K562 (cell line): Measurements from ENCODE around the gene RLIM. TPM values are rescaled to one million over a fixed set of nuclear protein-coding genes. Genes with fewer than 3 reads are reported as not detected.

ENCODE experiments used
- ATAC-seq: fragments of 200-7000 bp; cut with Tn5 transposase; 3 replicates; pipeline ENCODE4 v1.9.1; 2020; ENCODE audit warnings: moderate library complexity
- BruUV-seq: library from RNA; stranded (reverse); fragments of 400-500 nt; replicated peaks from 2 replicates; lab custom pipeline; 2021; lab: Mats Ljungman, UMichigan
- CTCF ChIA-PET: fragments of 300-600 bp; formaldehyde crosslinking; extraction: SDS; loops from one replicate; lab custom pipeline; 2021; ENCODE audit warnings: low intra/inter-chr PET ratio; lab: Yijun Ruan, JAX
- POLR2A ChIA-PET: fragments of 300-600, 350-650 bp; sonication (Branson Sonifier 250); formaldehyde crosslinking; extraction: SDS; loops from one replicate; lab custom pipeline; 2021; ENCODE audit warnings: antibody characterized with exemption, inconsistent platforms; lab: Yijun Ruan, JAX
- DNase-seq, 4 experiments: peaks; one replicate each; pipeline versions ENCODE4 v3.0.0 to v3.0.0-alpha.2; 2011 to 2018; ENCODE audit warnings: low spot score in 3 of 4, mixed read lengths in 3 of 4; ENCODE audit errors: extremely low read depth in 1 of 4
- FAIRE-seq: peaks from 2 replicates; lab custom pipeline; 2011; peaks lifted over from hg19 to GRCh38; lab: Jason Lieb, UNC
- H2AFZ ChIP-seq: 2 replicates; pipeline ENCODE4 v1.6.0; 2011; ENCODE audit warnings: low read depth, low read length, control low read depth, inconsistent platforms
- H3K27ac ChIP-seq: fragments of 200-600 bp; 3 replicates; pipeline ENCODE4 v1.8.0; 2011; ENCODE audit warnings: low read depth, mild to moderate bottlenecking, control low read depth, inconsistent platforms, low read length, moderate library complexity, mixed read lengths; ENCODE audit errors: extremely low read depth
- H3K27me3 ChIP-seq, 2 experiments: fragments of 300-600 bp in 1 of 2; 2 replicates in 1 of 2; 3 replicates in 1 of 2; pipeline versions ENCODE4 v1.6.0 to v1.8.0; 2011; ENCODE audit warnings: inconsistent platforms in 2 of 2, low read length in 2 of 2, mild to moderate bottlenecking in 1 of 2, mixed read lengths in 1 of 2, moderate library complexity in 1 of 2; ENCODE audit not compliant: control insufficient read depth in 2 of 2, insufficient read depth in 2 of 2
- H3K36me3 ChIP-seq: fragments of 300-600 bp; 3 replicates; pipeline ENCODE4 v1.8.0; 2011; ENCODE audit warnings: mild to moderate bottlenecking, low read length, inconsistent platforms; ENCODE audit not compliant: control insufficient read depth, insufficient read depth
- H3K4me1 ChIP-seq, 2 experiments: fragments of 200-600 bp in 1 of 2; replicated peaks in 1 of 2; 2 replicates in 1 of 2; 3 replicates in 1 of 2; pipeline versions ENCODE4 v1.5.1 to v1.8.0; 2011; ENCODE audit warnings: inconsistent platforms in 2 of 2, low read length in 2 of 2, mild to moderate bottlenecking in 1 of 2, mixed read lengths in 1 of 2, moderate library complexity in 1 of 2; ENCODE audit not compliant: control insufficient read depth in 2 of 2, insufficient read depth in 2 of 2
- H3K4me2 ChIP-seq: 2 replicates; pipeline ENCODE4 v1.6.1; 2011; ENCODE audit warnings: low read length, control low read depth, inconsistent platforms, mixed read lengths; ENCODE audit not compliant: insufficient read depth
- H3K4me3 ChIP-seq: fragments of 200-600 bp; sonication (generic), shearing (Covaris generic); 2 replicates; pipeline ENCODE4 v1.5.1; 2016; ENCODE audit warnings: control low read depth, inconsistent platforms
- H3K79me2 ChIP-seq: fragments of 200-600 bp; 3 replicates; pipeline ENCODE4 v1.8.0; 2011; ENCODE audit warnings: low read length, inconsistent platforms; ENCODE audit not compliant: control insufficient read depth, insufficient read depth
- H3K9ac ChIP-seq, 2 experiments: 2 replicates each; pipeline versions ENCODE4 v1.6.0 to v1.6.1; 2011; ENCODE audit warnings: low read depth in 2 of 2, low read length in 2 of 2, control low read depth in 1 of 2, inconsistent platforms in 1 of 2, mild to moderate bottlenecking in 1 of 2, mixed read lengths in 1 of 2; ENCODE audit not compliant: insufficient read depth in 1 of 2
- H3K9me1 ChIP-seq: one replicate; pipeline ENCODE4 v1.6.0; 2011; ENCODE audit warnings: inconsistent platforms, mild to moderate bottlenecking, low read length, moderate library complexity; ENCODE audit not compliant: control insufficient read depth, insufficient read depth
- H3K9me3 ChIP-seq: replicated peaks from 2 replicates; pipeline ENCODE4 v1.5.1; 2011; ENCODE audit warnings: low read depth, low read length, inconsistent platforms; ENCODE audit not compliant: control insufficient read depth, insufficient read depth
- H4K20me1 ChIP-seq: replicated peaks from 2 replicates; pipeline ENCODE4 v1.6.1; 2011; ENCODE audit warnings: low read length, inconsistent platforms, mixed read lengths; ENCODE audit not compliant: control insufficient read depth, insufficient read depth
- EHMT2 ChIP-seq: fragments of 450-650 bp; IDR thresholded peaks from 2 replicates; pipeline ENCODE4 v1.6.1; 2018; ENCODE audit warnings: antibody characterized with exemption
- ETS1 ChIP-seq: conservative IDR thresholded peaks from 2 replicates; pipeline ENCODE4 v1.6.1; 2011; ENCODE audit warnings: low read depth, mild to moderate bottlenecking, low read length; ENCODE audit not compliant: control insufficient read depth
- MTA1 ChIP-seq: fragments of 450-650 bp; IDR thresholded peaks from 2 replicates; pipeline ENCODE4 v1.6.1; 2017; ENCODE audit warnings: borderline replicate concordance
- MXI1 ChIP-seq: IDR thresholded peaks from 2 replicates; pipeline ENCODE4 v1.6.1; 2011; ENCODE audit warnings: low read depth, mild to moderate bottlenecking, improper control_type of control experiment, low read length
- POLR2AphosphoS2 ChIP-seq: IDR thresholded peaks from 2 replicates; pipeline ENCODE4 v1.6.1; 2012; ENCODE audit warnings: low read length, improper control_type of control experiment
- RB1 ChIP-seq: fragments of 450-650 bp; IDR thresholded peaks from 2 replicates; pipeline ENCODE4 v1.6.1; 2017; ENCODE audit warnings: low read depth, mild to moderate bottlenecking
- SIN3A ChIP-seq, 2 experiments: fragments of 150-350 bp in 1 of 2; IDR thresholded peaks; 2 replicates each; pipeline ENCODE4 v1.6.1; 2011 to 2016; ENCODE audit warnings: borderline replicate concordance in 2 of 2, low read depth in 2 of 2, low read length in 2 of 2, mild to moderate bottlenecking in 2 of 2, moderate library complexity in 2 of 2; ENCODE audit not compliant: control insufficient read depth in 1 of 2
- SP1 ChIP-seq: sonication (generic); formaldehyde crosslinking; IDR thresholded peaks from 2 replicates; pipeline ENCODE4 v1.8.1; 2022; ENCODE audit warnings: mild to moderate bottlenecking, missing genetic modification reagents
- THRAP3 ChIP-seq: fragments of 450-650 bp; IDR thresholded peaks from 2 replicates; pipeline ENCODE4 v1.6.1; 2016; ENCODE audit warnings: mild to moderate bottlenecking, inconsistent platforms, borderline replicate concordance
- ZBTB9 ChIP-seq: fragments of 450-650 bp; formaldehyde crosslinking; IDR thresholded peaks from 2 replicates; pipeline ENCODE4 v1.4.0; 2020; ENCODE audit warnings: mild to moderate bottlenecking, moderate library complexity
- ZFP1 ChIP-seq: fragments of 450-650 bp; formaldehyde crosslinking; IDR thresholded peaks from 2 replicates; pipeline ENCODE4 v1.4.0; 2020; ENCODE audit warnings: mild to moderate bottlenecking, mixed read lengths
- WGBS: fragments of 100-300 bp; shearing (Covaris generic); methylation state at CpG from one replicate; pipeline ENCODE4 v1.1.6; 2016; ENCODE audit warnings: low coverage, mixed read lengths; ENCODE audit not compliant: insufficient coverage; ENCODE audit errors: missing lambda C conversion rate; 5-methylcytosine and 5-hydroxymethylcytosine counted together
- in situ Hi-C: fragments of 300-500 bp; cut with MboI; formaldehyde crosslinking; loops from 4 replicates; pipeline ENCODE4 v1.15.0; 2018; ENCODE audit warnings: inconsistent platforms, mixed read lengths
- intact Hi-C: fragments of 100-400 bp; cut with micrococcal nuclease; formaldehyde crosslinking; loops from 2 replicates; pipeline ENCODE4 v1.14.2; 2022
- polyA plus RNA-seq, 8 experiments: library from polyadenylated mRNA; depleted of rRNA in 4 of 8; stranded (reverse) in 5 of 8; unstranded in 3 of 8; fragments of >200 nt; fragmentation: Nextera tagmentation in 2 of 8; fragmentation: Illumina TruSeq in 1 of 8; extraction: Ambion mirVana in 2 of 8; extraction: Trizol in 1 of 8; gene quantifications; 2 replicates each; pipeline versions ENCODE4 v1.2.1 to v1.2.3, GENCODE V29; 2011 to 2014; ENCODE audit warnings: inconsistent platforms in 1 of 8, missing spikeins in 1 of 8
- total RNA-seq, 7 experiments: library from RNA; depleted of rRNA in 6 of 7; stranded (reverse); fragments of >200 nt in 6 of 7; fragmentation: Illumina TruSeq in 2 of 7; extraction: Trizol in 2 of 7; gene quantifications; 2 replicates each; pipeline versions ENCODE4 v1.2.1 to v1.2.3, GENCODE V29; 2011 to 2021; ENCODE audit warnings: low replicate concordance in 1 of 7
- TF ChIP-seq, protein P1 (sequence below): sonication (generic); formaldehyde crosslinking; IDR thresholded peaks from 2 replicates; pipeline ENCODE4 v1.8.1; 2022; ENCODE audit warnings: missing genetic modification reagents
- TF ChIP-seq, protein P2 (sequence below), 2 experiments: fragments of 250-450 bp in 1 of 2; fragments of 450-650 bp in 1 of 2; sonication (Bioruptor Pico) in 1 of 2; IDR thresholded peaks; 2 replicates each; pipeline versions ENCODE4 v1.6.1 to v1.8.0; 2016 to 2021; ENCODE audit warnings: mild to moderate bottlenecking in 2 of 2, moderate library complexity in 2 of 2, missing compliant biosample characterization in 1 of 2, missing genetic modification characterization in 1 of 2
- TF ChIP-seq, protein P3 (sequence below): sonication (generic); formaldehyde crosslinking; IDR thresholded peaks from 2 replicates; pipeline ENCODE4 v1.8.1; 2023; ENCODE audit warnings: missing genetic modification reagents, mild to moderate bottlenecking, borderline replicate concordance

The RLIM gene
- total and polyA plus RNA-seq, 9 of the 15 experiments (the other 6 are each of a cell fraction or from before 2014, with no cell fraction given) = 4.2 to 31.4 (median 14.9) TPM

GRCh38 chrX:74578137-74578536, 36.3 kb downstream of the RLIM start:
- POLR2A ChIA-PET = no interaction called here
- DNase-seq (no peak), FAIRE-seq (no peak), ATAC-seq (no peak)
- no peaks in the 10 kb centered on the region for H3K27me3 ChIP-seq
- in situ Hi-C loops (no loop called here), intact Hi-C loops (no loop called here)
- no peak overlapping the region for H3K27ac ChIP-seq
- no peaks in the 10 kb centered on the region for H4K20me1 ChIP-seq
- no peak overlapping the region for H3K4me3 ChIP-seq
- H3K36me3 ChIP-seq = no peaks in the 10 kb centered on the region
- no TSS peak for BruUV-seq
- H3K4me2 ChIP-seq = no peak overlapping the region
- H3K79me2 ChIP-seq = no peaks in the 10 kb centered on the region
- H3K9ac ChIP-seq = no peak overlapping the region
- no peaks in the 10 kb centered on the region for H3K9me1 ChIP-seq
- CTCF ChIA-PET = no interaction called here
- H2AFZ ChIP-seq = no peak overlapping the region
- WGBS = 71% methylated on average over 3 of the region's 3 CpGs
- no peaks in the 10 kb centered on the region for H3K9me3 ChIP-seq
- no peaks in the 10 kb centered on the region for H3K4me1 ChIP-seq
- TF ChIP-seq ZFP1 (CRISPR knock-in tag) = no peak
- TF ChIP-seq MTA1 = no peak
- no peak for TF ChIP-seq SIN3A (IDR thresholded peaks at IDR 0.05; ENCODE audit: borderline replicate concordance in 2 of 2, control insufficient read depth in 1 of 2, low read depth in 2 of 2, low read length in 2 of 2)
- TF ChIP-seq ZBTB9 (CRISPR knock-in tag) = no peak
- TF ChIP-seq MXI1 = no peak
- no peak for TF ChIP-seq POLR2AphosphoS2
- TF ChIP-seq THRAP3 = no peak
- no peak for TF ChIP-seq SP1
- TF ChIP-seq, protein P1, sequence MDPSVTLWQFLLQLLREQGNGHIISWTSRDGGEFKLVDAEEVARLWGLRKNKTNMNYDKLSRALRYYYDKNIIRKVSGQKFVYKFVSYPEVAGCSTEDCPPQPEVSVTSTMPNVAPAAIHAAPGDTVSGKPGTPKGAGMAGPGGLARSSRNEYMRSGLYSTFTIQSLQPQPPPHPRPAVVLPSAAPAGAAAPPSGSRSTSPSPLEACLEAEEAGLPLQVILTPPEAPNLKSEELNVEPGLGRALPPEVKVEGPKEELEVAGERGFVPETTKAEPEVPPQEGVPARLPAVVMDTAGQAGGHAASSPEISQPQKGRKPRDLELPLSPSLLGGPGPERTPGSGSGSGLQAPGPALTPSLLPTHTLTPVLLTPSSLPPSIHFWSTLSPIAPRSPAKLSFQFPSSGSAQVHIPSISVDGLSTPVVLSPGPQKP (CRISPR knock-in tag) = no peak
- TF ChIP-seq, protein P2, sequence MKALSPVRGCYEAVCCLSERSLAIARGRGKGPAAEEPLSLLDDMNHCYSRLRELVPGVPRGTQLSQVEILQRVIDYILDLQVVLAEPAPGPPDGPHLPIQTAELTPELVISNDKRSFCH (CRISPR knock-in tag; IDR thresholded peaks at IDR 0.05) = no peak
- TF ChIP-seq, protein P2 (tag; IDR thresholded peaks at IDR 0.05) = no peak
- TF ChIP-seq RB1 = no peak
- TF ChIP-seq, protein P3, sequence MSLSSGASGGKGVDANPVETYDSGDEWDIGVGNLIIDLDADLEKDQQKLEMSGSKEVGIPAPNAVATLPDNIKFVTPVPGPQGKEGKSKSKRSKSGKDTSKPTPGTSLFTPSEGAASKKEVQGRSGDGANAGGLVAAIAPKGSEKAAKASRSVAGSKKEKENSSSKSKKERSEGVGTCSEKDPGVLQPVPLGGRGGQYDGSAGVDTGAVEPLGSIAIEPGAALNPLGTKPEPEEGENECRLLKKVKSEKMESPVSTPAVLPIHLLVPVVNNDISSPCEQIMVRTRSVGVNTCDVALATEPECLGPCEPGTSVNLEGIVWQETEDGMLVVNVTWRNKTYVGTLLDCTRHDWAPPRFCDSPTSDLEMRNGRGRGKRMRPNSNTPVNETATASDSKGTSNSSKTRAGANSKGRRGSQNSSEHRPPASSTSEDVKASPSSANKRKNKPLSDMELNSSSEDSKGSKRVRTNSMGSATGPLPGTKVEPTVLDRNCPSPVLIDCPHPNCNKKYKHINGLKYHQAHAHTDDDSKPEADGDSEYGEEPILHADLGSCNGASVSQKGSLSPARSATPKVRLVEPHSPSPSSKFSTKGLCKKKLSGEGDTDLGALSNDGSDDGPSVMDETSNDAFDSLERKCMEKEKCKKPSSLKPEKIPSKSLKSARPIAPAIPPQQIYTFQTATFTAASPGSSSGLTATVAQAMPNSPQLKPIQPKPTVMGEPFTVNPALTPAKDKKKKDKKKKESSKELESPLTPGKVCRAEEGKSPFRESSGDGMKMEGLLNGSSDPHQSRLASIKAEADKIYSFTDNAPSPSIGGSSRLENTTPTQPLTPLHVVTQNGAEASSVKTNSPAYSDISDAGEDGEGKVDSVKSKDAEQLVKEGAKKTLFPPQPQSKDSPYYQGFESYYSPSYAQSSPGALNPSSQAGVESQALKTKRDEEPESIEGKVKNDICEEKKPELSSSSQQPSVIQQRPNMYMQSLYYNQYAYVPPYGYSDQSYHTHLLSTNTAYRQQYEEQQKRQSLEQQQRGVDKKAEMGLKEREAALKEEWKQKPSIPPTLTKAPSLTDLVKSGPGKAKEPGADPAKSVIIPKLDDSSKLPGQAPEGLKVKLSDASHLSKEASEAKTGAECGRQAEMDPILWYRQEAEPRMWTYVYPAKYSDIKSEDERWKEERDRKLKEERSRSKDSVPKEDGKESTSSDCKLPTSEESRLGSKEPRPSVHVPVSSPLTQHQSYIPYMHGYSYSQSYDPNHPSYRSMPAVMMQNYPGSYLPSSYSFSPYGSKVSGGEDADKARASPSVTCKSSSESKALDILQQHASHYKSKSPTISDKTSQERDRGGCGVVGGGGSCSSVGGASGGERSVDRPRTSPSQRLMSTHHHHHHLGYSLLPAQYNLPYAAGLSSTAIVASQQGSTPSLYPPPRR = no peak
- no peak for TF ChIP-seq ETS1
- TF ChIP-seq EHMT2 = no peak
